Right hindlimb (tissue), 1 donor: ENCODE measurements around the gene SLC4A1AP.

Experiments
- DNase-seq: peaks from one replicate; pipeline ENCODE4 v3.0.0-alpha.2; 2018

The SLC4A1AP gene

DNA sequence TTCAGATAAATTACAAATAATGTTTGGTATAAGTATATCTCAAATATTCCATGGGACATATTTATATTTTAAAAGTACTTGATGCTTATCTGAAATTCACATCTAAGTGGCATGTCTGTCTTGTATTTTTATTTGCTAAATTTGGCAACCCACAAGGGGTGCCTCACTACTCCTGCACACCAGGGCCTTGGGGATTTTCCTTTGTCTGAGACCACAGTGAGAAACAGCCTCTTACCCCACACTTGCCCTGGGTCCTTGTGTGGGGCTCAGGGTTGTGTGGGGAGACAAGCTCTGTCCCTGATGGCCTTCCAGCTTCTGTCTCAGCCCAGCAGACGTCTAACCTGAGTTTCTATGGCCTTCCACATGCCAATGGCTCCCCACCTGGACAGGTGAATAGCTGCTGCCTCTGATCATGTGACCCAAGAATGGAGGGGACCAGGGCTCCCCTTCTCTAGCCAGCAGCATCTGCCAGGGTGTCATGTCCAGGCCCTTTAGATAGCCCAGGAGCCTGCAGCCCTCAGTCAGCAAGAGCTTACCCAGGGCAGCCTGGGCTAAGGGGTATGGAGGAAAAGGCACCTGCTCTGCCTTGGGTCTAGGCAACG lies 58.3 kb downstream of the SLC4A1AP start:
- DNase-seq, result no peak

DNA sequence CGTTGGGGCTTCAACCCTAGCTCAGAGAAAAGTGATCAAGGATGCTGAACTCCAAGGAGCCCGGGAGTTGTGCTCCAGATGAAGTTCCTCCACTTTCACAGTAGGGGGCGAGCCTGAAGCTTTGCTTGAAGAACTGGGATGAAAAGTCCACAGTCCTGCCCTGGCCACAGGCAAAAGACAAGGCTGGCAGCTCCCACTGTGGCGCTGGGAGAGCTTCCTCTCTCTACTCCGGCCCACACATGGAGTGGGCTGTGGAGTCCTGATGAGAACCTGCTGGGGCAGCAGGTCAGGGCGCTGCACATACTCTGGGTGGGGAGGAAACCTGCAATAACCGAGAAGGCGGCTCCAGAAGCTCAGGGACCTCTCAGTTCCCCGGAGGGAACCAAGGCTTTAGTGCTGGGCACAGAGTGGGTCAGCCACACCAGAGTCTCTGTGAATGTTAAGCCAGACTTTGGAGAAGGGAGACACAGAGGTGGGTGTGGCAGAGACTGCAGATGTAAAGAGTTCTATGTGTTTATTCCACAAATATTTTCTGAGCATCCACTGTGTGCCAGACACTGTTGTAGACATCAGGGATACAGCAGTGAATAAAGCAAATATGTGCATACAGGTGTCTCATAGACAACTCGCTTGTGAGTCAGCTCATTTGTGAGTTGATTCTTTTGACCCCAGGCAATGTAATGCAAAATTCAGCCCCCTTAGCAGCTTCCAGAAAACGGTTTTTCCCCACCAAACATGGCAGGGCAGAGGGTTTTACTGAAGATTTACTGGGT lies 59.9 kb downstream of the SLC4A1AP start:
- peak; percentile 66 for DNase-seq

DNA sequence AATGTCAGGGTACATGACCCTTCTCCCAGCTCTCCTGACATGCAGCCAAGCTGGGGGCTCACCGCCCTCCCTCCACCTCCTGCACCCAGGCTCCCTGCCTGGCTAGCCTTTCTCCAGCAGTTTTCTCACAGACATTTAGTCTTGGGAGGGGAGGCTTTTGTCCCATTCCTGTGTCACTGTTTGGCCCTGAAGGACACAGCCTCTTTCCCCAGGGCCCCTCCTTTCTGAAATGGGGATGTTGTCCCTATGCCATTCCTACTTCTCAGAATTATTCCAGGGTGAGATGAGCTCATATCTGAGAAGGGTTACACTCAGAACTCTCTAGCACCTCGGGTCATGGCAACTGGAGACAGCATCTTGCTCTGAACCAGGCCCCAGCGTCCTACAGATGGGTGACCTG lies 60.5 kb downstream of the SLC4A1AP start:
- DNase-seq, result no peak

DNA sequence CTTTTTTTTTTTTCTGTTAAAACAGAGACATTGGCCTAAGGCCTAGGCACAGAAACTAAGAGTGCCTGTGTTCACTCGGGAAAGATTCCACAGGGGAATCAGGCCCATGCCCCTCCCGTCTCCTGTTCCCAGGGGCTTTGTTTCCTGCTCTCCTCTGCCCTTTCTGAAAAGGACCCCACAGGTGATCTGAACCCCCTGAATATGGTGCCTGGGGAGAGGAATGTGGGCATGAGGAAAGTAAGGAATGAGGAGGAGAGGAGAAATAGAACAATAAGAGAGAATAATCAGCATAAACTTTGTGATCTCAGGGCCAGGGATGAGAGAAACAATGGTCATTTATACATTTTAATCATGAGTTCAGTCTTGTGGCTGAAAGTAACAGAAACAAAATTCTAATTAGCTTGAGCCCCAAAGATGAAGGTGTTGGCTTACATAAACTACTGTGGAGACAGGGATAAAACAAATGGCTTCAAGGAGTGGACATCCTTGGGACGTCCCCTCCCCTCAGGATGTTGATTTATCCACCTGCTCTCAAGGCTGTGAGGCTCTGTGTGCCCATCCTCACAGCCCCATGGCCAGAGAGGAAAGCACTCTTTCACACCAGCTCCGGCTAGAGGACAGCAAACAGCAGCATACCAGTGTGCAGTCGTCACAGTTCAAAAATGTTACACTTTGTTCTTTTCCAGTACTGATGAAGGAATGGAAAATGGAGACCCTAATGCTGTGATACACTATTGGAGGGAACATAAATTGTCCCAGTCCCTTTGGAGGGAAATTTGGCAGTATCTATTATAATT lies 61.4 kb downstream of the SLC4A1AP start:
- DNase-seq, result no peak

DNA sequence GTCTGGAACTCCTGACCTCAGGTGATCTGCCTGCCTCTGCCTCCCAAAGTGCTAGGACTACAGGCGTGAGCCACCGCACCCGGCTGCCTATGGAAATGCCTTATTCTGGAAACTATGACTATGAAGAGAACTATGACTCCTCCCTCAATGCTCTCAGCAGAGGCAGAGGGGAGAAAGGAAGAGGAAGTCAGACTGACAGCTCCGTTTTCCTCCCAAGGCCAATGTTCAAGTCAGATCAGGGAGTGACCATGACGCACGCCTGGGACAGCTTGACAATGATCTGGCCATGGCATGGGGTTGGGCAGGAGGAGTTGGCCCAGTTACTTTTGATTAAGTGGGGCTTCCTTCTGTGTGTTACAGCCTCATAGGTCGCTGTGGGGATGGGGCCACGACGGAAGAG lies 63.6 kb downstream of the SLC4A1AP start:
- DNase-seq, result no peak

DNA sequence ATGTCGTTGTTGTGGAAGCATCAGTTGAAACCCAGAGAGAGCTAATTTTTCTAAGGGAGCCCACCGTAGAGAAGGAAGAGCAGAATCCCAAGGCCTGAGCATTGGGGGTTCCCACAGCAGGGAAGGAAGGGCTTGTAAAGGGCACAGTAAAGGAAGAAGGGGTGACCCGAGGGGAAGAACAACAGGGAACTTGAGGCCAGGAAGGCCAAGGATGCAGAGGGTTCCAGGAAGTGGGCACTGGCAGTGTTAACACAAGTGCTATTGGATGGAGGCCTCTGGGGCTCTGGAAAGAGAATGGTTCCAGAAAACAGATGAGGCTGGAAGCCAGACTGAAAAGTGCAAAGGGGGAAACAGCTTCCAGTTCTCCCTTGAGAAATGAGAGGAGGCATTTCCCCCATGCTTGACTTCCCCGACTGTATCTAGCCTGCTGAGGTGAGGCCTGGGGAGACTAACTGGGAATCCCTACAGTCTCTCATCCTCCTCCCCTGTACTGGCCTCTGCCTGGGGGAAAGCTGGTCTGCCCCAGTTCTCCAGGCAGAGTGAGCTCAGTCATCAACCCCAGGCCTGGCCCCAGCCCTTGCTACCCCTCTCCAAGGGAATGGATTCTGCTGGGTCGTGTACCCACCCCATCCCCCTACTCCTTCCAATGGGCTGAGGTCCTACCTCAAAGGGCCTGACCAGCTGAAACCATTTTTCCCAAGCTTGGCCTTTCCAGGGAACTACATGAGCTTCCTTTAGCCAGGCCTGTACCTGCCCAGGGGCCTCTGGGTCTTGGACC lies 64.6 kb downstream of the SLC4A1AP start:
- no peak for DNase-seq

DNA sequence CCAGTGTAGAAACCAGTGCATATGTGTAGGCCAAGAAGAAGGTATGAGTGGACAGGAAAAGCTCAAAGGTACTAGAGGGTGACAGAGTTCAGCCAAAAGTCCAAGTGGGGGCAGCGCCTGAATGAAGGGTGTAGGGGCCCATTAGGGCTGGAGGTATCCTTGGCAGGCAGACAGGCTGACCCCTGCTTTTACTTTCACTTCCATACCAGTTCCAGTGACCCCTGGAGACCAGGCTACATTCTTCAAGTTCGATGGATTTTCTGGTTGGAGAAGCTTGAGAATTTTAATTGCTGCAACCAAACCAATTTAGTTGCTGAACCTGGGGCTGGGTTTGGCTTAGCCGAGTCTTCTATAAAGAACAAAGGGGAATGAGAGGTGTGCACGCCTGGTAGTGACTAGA lies 65.5 kb downstream of the SLC4A1AP start:
- DNase-seq, result no peak

DNA sequence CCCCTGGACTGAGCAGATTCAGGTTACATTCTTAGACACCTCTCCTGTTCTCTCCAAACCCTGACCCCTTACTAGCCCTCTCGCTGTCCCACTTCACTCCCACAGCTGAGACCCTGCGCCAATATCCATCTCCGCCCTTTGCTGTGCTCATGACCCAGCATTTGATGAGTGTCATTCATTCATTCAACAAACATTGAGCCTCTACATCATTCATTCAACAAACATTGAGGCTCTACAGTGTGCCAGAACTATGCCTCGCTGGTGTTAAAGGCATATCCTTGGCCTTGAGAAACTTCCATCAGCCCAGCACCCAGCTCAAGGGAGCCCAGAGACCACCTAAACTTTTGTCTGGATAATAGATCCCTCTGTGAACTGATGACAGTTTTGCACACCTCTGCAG lies 65.9 kb downstream of the SLC4A1AP start:
- no peak for DNase-seq

DNA sequence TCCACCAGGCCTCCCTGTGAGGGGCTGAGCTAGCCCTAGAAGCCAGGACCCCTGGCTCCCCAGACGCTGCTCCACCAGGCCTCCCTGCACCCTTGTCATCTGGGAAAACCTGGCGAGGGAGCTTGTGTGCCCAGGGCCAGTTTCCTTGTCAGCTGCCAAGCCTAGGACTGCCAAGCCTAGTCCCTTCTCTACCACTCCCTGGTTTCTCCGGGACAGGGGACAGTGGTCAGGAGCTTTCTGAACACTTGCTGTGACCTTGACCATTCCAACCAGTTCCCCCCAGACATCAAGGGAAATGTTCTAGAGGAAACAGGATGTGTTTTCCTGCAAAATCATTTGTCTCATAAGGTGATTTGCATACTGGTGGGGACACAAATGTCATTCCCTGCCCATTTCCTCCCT lies 66.6 kb downstream of the SLC4A1AP start:
- DNase-seq, result no peak

DNA sequence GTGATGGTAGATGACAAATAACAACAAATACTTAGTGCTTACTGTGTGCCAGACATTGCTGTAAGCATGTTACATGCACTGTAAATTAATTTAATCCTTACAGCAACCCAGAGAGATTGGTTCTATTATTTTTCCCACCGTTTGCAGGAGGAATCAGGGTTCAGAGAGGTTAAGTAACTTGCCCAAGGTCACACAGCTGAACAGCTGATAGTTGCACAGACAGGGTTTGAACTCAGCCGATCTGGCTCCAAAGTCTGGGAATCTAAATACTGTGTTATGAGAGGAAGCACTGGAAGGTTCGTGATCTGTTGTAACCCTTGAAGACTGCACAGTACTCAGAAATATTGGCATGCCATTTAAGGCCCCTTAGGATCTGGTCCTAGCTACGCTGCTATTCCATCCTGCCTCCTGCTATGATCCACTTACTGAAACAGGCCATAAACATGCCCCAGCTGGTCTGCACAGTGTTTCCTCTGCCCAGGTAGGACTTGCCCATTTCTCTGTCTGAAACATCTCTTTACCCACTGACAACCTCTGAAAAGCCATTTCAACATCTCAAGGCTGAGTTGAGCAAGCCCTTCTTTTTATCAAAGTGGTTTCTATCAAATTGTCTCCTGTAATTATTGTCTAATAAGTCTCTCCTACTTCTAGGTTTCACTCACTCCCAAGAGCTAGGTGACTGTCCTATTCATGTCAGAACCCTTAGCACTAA lies 67.4 kb downstream of the SLC4A1AP start:
- DNase-seq, result no peak

DNA sequence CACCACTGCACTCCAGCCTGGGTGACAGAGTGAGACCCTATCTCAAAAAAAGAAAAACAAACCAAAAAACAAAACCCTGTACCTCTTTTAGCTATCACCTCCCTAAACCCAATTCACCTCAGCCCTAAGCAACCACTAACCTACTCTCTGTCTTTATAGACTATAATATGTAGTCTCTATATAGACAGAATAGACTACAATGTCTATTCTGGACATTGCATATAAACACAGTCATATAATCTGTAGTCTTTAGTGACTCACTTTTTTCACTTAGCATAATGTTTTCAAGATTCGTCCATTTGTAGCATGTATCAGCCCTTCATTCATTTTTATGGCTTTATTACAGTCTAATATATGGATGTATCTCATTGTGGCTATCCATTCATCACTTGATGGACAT lies 70.6 kb downstream of the SLC4A1AP start:
- DNase-seq, result no peak

DNA sequence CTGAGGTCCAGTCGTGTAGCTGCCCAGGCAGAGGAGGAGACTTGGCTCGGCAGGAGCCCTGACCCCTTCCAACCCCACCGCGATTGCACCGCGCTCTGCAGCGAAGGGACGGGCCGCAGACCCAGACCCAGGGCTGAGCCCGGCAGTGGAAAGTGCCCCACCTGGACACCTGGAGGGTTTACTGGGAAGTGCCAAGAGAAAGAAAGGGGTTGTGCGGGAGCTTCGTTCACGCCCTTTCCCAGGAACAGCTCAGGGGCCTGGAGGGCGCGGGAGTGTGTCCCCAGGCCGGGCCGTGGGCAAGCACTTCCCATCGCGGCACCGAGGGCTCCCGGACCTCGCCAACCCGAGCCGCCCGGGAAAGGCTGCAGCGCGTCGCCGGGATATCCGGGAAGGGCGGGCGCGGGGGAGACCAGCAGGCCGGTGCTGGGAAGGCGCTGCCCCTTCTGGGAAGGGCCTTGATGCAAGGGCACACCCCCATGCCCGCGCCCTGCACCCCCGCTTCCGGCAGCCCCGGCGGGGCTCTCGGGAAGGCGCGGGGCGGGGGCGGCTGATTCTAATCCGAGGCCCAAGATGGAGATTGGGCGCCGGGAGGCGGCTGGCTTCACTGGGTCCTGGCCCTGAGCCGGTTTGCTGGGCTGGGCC lies 71.7 kb downstream of the SLC4A1AP start:
- peak; percentile 87 for DNase-seq

DNA sequence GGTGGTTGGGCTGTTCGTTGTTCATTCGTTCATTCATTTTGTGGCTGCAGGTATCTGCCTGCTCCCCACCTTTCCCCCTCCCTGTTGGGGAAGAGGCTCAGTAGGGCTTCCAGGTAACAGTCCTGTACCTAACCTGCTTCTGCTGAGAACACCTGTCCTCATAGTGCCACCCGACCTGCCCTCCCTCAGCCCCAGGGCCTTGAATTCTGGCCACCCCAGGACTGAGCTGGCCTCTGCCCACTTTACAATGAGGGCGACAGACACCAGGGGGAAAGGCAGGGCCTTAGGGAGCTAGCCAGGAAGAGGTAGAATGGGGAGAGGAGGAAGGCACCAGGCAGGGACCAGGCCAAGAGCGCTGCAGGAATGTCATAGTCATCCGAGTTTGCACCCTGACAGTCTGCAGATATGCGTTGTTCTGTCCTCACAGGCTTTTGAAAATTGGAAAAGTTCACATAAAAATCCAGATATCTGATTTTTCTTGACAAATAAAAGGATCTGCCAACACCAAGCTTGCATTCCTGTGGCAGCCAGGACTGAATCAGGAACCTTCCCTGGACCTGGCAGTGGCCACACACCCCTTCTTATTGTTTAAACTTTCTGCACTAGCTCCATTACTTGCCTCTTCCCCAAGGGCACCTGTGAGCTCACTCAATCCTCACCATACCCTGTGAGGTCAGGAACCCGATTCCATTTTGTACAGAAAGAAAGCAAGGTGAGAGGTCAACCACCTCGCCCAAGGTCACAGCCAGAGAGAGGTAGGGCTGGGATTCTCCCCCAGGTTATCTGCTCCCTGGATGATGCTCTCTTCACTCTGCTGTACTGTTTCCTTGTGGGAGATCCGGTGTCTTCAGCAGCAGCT lies 72.6 kb downstream of the SLC4A1AP start:
- DNase-seq, result no peak

DNA sequence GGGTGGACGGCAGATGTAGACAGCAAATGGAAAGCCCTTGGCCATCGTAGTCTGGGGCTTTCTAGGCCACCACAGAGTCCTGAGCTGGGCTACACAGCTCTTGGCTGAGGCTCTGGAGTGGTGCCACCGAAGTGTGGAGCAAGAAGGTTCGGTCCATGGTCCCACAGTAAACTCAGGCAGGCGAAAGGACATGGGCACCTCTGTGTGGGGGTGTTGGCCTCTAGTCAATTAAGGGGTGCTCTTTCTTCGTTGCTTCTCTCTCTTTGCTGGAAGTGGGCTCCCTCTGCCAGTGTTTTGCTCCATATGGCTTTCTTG lies 73.2 kb downstream of the SLC4A1AP start:
- DNase-seq, result no peak

DNA sequence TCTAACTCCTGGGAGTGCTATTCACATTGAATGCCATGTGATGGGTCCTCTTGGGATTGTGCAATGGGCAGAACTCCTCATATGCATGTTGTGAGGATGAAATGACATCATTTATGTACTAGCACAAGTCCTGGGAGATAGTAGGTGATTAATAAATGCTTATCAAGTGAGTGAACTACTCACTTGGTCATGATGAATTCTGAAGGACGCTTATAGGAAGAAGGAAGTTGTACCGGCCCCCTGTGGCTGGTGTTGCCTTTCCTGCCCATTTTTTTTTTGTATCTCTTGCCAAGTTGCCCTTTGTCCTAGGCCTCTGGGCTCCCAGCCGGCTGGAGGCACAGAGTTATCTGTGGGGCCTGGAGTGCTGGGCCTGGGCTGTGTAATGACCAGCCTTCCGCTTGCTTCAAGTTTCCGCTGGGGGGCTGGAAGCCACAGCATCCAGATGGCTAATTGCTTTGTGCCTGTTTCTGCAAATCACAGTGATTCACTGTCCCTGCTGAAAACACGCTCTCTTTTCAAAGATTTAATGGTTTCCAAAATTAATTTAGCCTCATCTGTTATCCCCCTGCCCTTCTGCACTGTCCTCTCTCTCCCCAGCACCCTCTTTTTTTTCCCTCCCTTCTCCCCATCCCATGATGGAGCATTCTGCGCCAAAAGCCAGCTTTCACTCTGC lies 74.1 kb downstream of the SLC4A1AP start:
- no peak for DNase-seq

DNA sequence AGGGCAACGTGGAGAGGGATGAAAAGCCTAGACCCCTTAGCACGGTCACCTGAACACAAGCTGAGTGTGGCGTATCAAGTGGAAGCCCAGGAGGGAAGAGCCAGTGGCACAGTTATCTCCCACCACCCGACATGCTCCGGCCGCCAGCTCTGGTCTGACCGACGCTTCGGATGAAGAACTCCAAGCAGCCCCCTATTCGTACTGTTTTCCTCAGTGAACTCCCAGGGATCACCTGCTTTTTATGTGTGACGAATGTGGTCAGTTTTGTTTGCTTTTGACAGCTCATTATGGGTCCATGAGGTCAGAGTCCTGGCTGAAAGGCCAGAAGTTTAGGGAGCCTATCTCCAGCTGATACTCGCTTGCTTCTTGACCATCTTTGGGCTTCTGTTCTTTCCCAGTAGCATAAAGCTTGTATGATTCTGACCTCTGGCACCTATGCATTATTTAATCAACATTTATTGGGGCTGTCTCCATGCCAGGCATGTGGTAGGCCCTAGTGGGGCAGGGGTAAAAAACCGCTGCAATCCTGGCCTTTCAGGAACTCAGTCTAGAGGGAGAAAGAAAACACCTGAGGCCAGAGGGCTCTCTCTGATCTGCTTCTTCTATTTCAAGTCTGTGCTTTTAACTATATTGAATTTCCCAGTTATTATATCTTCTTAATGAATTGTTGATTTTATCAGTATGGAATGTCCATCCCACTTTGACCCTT lies 74.8 kb downstream of the SLC4A1AP start:
- no peak for DNase-seq

DNA sequence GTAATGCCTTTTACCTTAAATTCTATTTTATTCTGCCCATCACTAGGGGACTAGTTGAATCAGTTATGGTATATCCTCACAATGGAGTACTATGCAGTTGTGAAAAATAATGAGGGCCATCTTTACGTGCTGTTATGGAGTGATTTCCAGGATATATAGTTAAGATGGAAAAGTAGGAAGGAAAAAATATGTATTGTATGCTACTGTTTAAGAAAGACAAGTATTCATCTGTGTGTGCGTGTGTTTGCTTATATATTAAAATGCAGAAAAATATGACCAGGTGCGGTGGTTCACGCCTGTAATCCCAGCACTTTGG lies 75.3 kb downstream of the SLC4A1AP start:
- no peak for DNase-seq

DNA sequence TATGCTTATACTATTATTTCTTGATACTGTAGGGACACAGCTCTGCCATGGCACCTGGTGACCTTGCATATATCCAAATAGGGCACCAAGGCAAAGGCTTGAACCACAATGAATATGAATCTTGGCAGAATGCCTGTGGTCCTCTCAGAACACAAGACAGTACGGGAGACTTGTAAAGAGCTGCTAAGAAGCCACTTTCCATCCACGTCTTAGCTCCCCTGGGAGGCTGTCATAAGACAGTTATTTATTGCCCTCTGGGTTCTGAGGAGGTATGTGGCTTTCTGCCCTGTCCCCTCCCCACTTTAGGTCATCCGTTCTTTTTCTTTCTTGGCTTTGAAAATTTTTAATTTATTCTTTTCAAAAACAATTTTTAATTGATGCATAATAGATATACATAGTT lies 78.0 kb downstream of the SLC4A1AP start:
- DNase-seq, result no peak

DNA sequence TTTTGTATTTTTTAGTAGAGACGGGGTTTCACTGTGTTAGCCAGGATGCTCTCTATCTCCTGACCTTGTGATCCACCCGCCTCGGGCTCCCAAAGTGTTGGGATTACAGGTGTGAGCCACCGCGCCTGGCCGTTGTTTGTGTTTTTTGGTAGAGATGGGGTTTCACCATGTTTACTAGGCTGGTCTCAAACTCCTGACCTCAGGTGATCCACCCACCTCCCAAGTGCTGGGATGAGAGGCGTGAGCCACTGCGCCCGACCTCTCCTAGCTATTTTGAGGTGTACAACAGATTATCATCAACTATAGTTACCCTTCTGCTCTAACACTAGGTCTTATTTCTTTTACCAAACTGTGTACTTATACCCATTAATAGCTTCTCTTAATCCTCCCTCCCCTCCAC lies 78.9 kb downstream of the SLC4A1AP start:
- no peak for DNase-seq
